Activated T-helper 1 cell treated with Interleukin-2 at 50 U/mL for 16 hours (primary cell): Measurements from ENCODE around the gene RBMY1A1.
"Not testable (repeated sequence)": the region's sequence is repeated elsewhere in the genome, so short reads cannot be mapped to it uniquely, and the experiment has no call there.

Experiments
- DNase-seq: peaks from one replicate; pipeline ENCODE4 v3.0.0-alpha.2; 2020; ENCODE audit warnings: low read depth

RBMY1A1 gene

GRCh38 chrY:21534579-21534978 lies at the start of gene RBMY1A1:
Gene RBMY1A1, plus strand, starts transcription at chrY:21534879. Its CDS starts 2,013 bp downstream, at chrY:21536892.
- not testable (repeated sequence) for DNase-seq

GRCh38 chrY:21511038-21511437 lies 23.6 kb upstream of the RBMY1A1 start, which contains the start of gene RBMY1B:
Gene RBMY1B, plus strand, starts transcription at chrY:21511338. Its CDS starts 2,013 bp downstream, at chrY:21513351.
- not testable (repeated sequence) for DNase-seq

GRCh38 chrY:21559316-21559984 lies 24.8 kb downstream of the RBMY1A1 start:
- DNase-seq = not testable (repeated sequence)

DNA sequence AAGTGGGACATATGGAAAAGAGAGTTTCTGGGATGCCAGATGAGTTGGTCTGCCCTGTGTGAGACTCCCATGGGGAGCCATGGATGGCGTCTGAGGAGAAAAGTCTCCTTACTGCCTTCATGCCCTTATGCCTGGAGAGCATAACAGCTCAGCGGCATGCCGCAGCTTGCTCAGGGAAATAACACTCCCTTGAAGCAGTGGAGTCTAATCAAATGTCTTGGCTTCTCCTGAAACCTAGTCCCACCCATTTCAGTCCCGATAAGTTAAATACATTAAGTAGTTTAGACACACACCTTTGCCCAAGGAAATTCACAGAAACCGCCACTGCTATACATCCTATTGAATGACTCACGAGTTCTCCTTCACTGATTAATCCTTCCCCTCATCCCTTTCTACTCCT lies 50.8 kb downstream of the RBMY1A1 start:
- no peak for DNase-seq

GRCh38 chrY:21586454-21586853 lies 51.8 kb downstream of the RBMY1A1 start:
- DNase-seq = not testable (repeated sequence)

DNA sequence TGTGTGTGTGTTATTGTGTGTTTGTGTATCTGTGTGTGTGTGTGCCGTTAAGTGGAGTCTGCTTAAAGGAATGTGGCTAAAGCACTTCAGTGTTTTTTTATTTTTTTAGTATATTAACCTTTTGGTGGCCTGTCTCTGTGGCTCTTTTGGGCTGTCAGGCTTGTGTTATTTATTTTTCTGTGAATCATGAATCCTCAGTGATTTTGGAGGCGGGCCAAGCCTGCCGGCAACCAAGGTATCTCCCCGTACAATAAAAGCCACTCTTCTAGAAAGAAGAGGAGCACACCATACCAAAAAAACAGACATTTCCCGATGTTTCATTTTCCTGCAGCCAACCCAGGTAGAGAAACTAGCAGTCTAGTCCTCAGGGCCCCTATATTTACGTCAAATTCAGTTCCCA lies 57.4 kb downstream of the RBMY1A1 start:
- no peak for DNase-seq

- DNase-seq = not testable (repeated sequence)
Measured at GRCh38 chrY:21596287-21596686, 61.6 kb downstream of the RBMY1A1 start.
